ENCODE results near the gene MAPK6. TPM values are rescaled to one million over a fixed set of nuclear protein-coding genes. Genes with fewer than 3 reads are reported as not detected.

The MAPK6 gene
- total and polyA plus RNA-seq, 10 of the 15 experiments (the other 5 are each of a cell fraction or from before 2014, with no cell fraction given) = 20.6 to 100 (median 52.6) TPM

GRCh38 chr15:52105846-52106245 lies 86.8 kb downstream of the MAPK6 start:
- no peaks in the 10 kb centered on the region for H3K36me3 ChIP-seq (ENCODE audit: control insufficient read depth in 2 of 2, insufficient read depth in 2 of 2, low read length in 1 of 2)
- DNase-seq (ENCODE audit: low read depth, low spot score) (no peak), FAIRE-seq (no peak), ATAC-seq (no peak)
- ChIA-PET SMC1A (ENCODE audit: uncharacterized antibody, unreplicated experiment) (interaction anchor here (1.4 to 12.5 kb wide), 5 partner anchors 26 to 374 kb away, joined by 3 to 179 read pairs (median 31); no protein-coding TSS in a partner anchor), RAD21 (ENCODE audit: unreplicated experiment) (interaction anchor here (1.1 to 11.8 kb wide), 4 partner anchors 8 to 85 kb away, joined by 3 to 203 read pairs (median 72); no protein-coding TSS in a partner anchor), POLR2A (interaction anchor here (1.0 to 8.9 kb wide), 6 partner anchors 8 to 99 kb away, joined by 3 to 86 read pairs (median 6); no protein-coding TSS in a partner anchor), CTCF (interaction anchor here (13.9 to 17.4 kb wide), 2 partner anchors 25 to 31 kb away, joined by 115 to 251 read pairs; no protein-coding TSS in a partner anchor)
- H3K79me2 ChIP-seq (ENCODE audit: control insufficient read depth, insufficient read depth, low read length) = peaks cover 4% of the 10 kb centered on the region
- no peaks in the 10 kb centered on the region for H4K20me1 ChIP-seq (ENCODE audit: control insufficient read depth, insufficient read depth)
- peaks cover 44% of the 10 kb centered on the region for H3K4me1 ChIP-seq (ENCODE audit: control insufficient read depth, insufficient read depth, low read length)
- H3K9ac ChIP-seq (ENCODE audit: control insufficient read depth, insufficient read depth, low read length) = no peak overlapping the region
- in situ Hi-C loops (cut with MboI) (no loop called here), intact Hi-C loops (cut with micrococcal nuclease; ENCODE audit: unreplicated experiment) (loop anchor here (10.0 kb wide), 1 partner anchor 371 kb away; the partner anchor contains the start of gene LYSMD2)
- no peak overlapping the region for H3K4me2 ChIP-seq (ENCODE audit: control insufficient read depth, insufficient read depth)
- WGBS (ENCODE audit: insufficient coverage, insufficient replicate concordance, low lambda C conversion rate, missing lambda C conversion rate) = 89% methylated on average over 2 of the region's 2 CpGs
- H3K4me3 ChIP-seq = no peak overlapping the region
- H3K27ac ChIP-seq (ENCODE audit: control insufficient read depth, insufficient read depth) = no peak overlapping the region
- H3K9me3 ChIP-seq (replicated peaks; ENCODE audit: control insufficient read depth, insufficient read depth, low read length) = no peaks in the 10 kb centered on the region
- BruUV-seq (replicated peaks) = no TSS peak
- H3K27me3 ChIP-seq (replicated peaks in 1 of 2; ENCODE audit: control insufficient read depth in 2 of 2, insufficient read depth in 2 of 2, low read length in 1 of 2) = no peaks in the 10 kb centered on the region
- no peak overlapping the region for H2AFZ ChIP-seq (ENCODE audit: control insufficient read depth, low read depth, low read length)
- no peak for TF ChIP-seq IRF3 (IDR thresholded peaks at IDR 0.05)
- no peak for TF ChIP-seq HDAC2 (IDR thresholded peaks at IDR 0.05)
- TF ChIP-seq NFIC (IDR thresholded peaks at IDR 0.05; ENCODE audit: low read depth, low read length) = no peak
- no peak for TF ChIP-seq BCL3 (IDR thresholded peaks at IDR 0.05; ENCODE audit: borderline replicate concordance, insufficient read depth, low read depth, low read length, poor library complexity, severe bottlenecking)
- no peak for TF ChIP-seq HCFC1 (IDR thresholded peaks at IDR 0.05; ENCODE audit: low read length)
- no peak for TF ChIP-seq EGR1 (IDR thresholded peaks at IDR 0.05; ENCODE audit: borderline replicate concordance in 1 of 2, low read depth in 2 of 2, low read length in 2 of 2)
- TF ChIP-seq NKRF (conservative IDR thresholded peaks at IDR 0.05) = no peak
- TF ChIP-seq CHD2 (IDR thresholded peaks at IDR 0.05; ENCODE audit: borderline replicate concordance, low read depth, low read length) = no peak
- no peak for TF ChIP-seq CREM (IDR thresholded peaks at IDR 0.05; ENCODE audit: low read depth)
- no peak for TF ChIP-seq GABPA (IDR thresholded peaks at IDR 0.05; ENCODE audit: low read depth)
- no peak for TF ChIP-seq ZBTB33 (IDR thresholded peaks at IDR 0.05)
- TF ChIP-seq NR2C1 (IDR thresholded peaks at IDR 0.05) = no peak
- TF ChIP-seq STAT3 (IDR thresholded peaks at IDR 0.05; ENCODE audit: low read depth, low read length) = no peak
- TF ChIP-seq ATF7 (IDR thresholded peaks at IDR 0.05; ENCODE audit: low read depth) = no peak
- TF ChIP-seq CBX3 (IDR thresholded peaks at IDR 0.05; ENCODE audit: borderline replicate concordance, low read depth) = no peak
- no peak for TF ChIP-seq KLF5 (IDR thresholded peaks at IDR 0.05; ENCODE audit: partially characterized antibody)
- no peak for TF ChIP-seq ZNF207 (IDR thresholded peaks at IDR 0.05; ENCODE audit: borderline replicate concordance)
- TF ChIP-seq SMC3 (IDR thresholded peaks at IDR 0.05; ENCODE audit: borderline replicate concordance, low read length) = no peak

Measured in GM12878 (cell line).